ENCODE measurements around the gene URM1.

GRCh38 chr9:128439273-128439672, 68.1 kb downstream of the URM1 start:
- TF ChIP-seq, protein P1, sequence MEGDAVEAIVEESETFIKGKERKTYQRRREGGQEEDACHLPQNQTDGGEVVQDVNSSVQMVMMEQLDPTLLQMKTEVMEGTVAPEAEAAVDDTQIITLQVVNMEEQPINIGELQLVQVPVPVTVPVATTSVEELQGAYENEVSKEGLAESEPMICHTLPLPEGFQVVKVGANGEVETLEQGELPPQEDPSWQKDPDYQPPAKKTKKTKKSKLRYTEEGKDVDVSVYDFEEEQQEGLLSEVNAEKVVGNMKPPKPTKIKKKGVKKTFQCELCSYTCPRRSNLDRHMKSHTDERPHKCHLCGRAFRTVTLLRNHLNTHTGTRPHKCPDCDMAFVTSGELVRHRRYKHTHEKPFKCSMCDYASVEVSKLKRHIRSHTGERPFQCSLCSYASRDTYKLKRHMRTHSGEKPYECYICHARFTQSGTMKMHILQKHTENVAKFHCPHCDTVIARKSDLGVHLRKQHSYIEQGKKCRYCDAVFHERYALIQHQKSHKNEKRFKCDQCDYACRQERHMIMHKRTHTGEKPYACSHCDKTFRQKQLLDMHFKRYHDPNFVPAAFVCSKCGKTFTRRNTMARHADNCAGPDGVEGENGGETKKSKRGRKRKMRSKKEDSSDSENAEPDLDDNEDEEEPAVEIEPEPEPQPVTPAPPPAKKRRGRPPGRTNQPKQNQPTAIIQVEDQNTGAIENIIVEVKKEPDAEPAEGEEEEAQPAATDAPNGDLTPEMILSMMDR (IDR thresholded peaks at IDR 0.05) = no peak
- TF ChIP-seq POLR2A (IDR thresholded peaks at IDR 0.05) = no peak
